LNCAP (cell line): Measurements from ENCODE around the gene NPPB.

ENCODE experiments used
- CTCF ChIP-seq: fragments of 450-650 bp; IDR thresholded peaks from 2 replicates; pipeline ENCODE4 v1.5.1; 2017; ENCODE audit warnings: mild to moderate bottlenecking

Gene NPPB

GRCh38 chr1:11858613-11858967 lies at the start of gene NPPB:
Gene NPPB (minus strand): TSS chr1:11858945. CDS start chr1:11858833, 112 bp downstream.
- no peak for TF ChIP-seq CTCF

GRCh38 chr1:11908095-11908675 lies 49.4 kb upstream of the NPPB start:
- TF ChIP-seq CTCF = no peak

GRCh38 chr1:11907275-11908094 lies 48.7 kb upstream of the NPPB start:
- TF ChIP-seq CTCF = peak; percentile 96

- no peak for TF ChIP-seq CTCF
These were observed 48.1 kb upstream of the NPPB start for GRCh38 chr1:11906870-11907269.

GRCh38 chr1:11904978-11905377 lies 46.2 kb upstream of the NPPB start:
- no peak for TF ChIP-seq CTCF

GRCh38 chr1:11903210-11903609 lies 44.5 kb upstream of the NPPB start:
- TF ChIP-seq CTCF = no peak

GRCh38 chr1:11898831-11899467 lies 40.2 kb upstream of the NPPB start:
- no peak for TF ChIP-seq CTCF
